ENCODE results near the gene PIEZO2. TPM values are rescaled to one million over a fixed set of nuclear protein-coding genes. Genes with fewer than 3 reads are reported as not detected.

The PIEZO2 gene
- total and polyA plus RNA-seq, 8 donors: 0.38 to 11.1 (median 3.0) TPM

DNA sequence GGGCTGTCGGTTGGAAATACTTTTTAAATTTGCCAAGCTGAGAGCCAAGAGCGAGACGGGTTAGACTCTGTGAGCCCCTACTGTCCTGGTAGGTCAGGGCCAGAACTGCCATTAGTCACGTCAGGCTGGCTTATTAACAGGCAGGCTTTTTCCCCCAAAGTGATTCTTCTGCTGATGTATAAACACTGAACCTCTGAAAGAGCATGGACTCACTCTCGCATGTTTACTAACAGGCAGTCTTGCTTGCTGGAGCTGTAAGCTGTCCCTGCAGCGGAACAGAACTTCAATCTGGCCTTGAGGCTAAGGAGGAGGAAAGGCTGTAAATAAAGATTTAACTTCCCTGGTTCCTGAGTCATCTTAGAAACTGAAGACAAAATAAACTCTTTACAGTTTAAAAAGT is 288.4 kb downstream of the PIEZO2 start:
- Histone ChIP-seq H3K4me3 (no peak overlapping the region), H3K4me1 (no peaks in the 10 kb centered on the region), H3K27ac (no peak overlapping the region), H3K9me3 (no peaks in the 10 kb centered on the region), H3K27me3 (no peaks in the 10 kb centered on the region), H3K36me3 (no peaks in the 10 kb centered on the region)
- ATAC-seq: no peak
- 68% methylated on average over 6 of the region's 6 CpGs for WGBS, 2 donors
- FAIRE-seq: no peak
- TF ChIP-seq, protein P1, sequence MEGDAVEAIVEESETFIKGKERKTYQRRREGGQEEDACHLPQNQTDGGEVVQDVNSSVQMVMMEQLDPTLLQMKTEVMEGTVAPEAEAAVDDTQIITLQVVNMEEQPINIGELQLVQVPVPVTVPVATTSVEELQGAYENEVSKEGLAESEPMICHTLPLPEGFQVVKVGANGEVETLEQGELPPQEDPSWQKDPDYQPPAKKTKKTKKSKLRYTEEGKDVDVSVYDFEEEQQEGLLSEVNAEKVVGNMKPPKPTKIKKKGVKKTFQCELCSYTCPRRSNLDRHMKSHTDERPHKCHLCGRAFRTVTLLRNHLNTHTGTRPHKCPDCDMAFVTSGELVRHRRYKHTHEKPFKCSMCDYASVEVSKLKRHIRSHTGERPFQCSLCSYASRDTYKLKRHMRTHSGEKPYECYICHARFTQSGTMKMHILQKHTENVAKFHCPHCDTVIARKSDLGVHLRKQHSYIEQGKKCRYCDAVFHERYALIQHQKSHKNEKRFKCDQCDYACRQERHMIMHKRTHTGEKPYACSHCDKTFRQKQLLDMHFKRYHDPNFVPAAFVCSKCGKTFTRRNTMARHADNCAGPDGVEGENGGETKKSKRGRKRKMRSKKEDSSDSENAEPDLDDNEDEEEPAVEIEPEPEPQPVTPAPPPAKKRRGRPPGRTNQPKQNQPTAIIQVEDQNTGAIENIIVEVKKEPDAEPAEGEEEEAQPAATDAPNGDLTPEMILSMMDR (IDR thresholded peaks at IDR 0.05): no peak
- no peak for DNase-seq
- intact Hi-C loops (cut with DNase I): no loop called here

DNA sequence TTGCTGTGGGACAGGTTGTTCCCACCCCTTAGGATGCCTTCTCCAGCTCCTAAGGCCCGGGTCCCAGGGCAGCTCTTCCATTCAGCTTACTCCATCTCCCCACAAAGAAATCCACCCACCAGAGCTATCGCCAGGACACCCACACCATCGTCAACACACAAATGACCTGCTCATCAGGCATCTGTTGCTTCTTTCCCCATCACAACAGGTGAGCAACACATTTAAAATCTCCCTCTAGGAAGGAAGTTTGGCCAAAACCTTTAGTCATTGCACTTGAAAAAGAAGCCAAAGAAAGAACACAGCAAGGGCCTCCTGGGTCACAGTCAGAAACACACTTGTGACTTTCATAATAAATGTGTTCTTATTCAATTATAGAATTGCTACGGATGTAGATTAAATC is 289.0 kb downstream of the PIEZO2 start:
- intact Hi-C loops (cut with DNase I): no loop called here
- Histone ChIP-seq H3K4me1 (no peaks in the 10 kb centered on the region), H3K9me3 (no peaks in the 10 kb centered on the region), H3K36me3 (no peaks in the 10 kb centered on the region), H3K27ac (no peak overlapping the region), H3K27me3 (no peaks in the 10 kb centered on the region), H3K4me3 (no peak overlapping the region)
- ATAC-seq (no peak), DNase-seq (no peak), FAIRE-seq (no peak)
- TF ChIP-seq, protein P1 (IDR thresholded peaks at IDR 0.05): no peak
- 73 to 79% methylated on average over 4 of the region's 4 CpGs for WGBS, 2 donors

DNA sequence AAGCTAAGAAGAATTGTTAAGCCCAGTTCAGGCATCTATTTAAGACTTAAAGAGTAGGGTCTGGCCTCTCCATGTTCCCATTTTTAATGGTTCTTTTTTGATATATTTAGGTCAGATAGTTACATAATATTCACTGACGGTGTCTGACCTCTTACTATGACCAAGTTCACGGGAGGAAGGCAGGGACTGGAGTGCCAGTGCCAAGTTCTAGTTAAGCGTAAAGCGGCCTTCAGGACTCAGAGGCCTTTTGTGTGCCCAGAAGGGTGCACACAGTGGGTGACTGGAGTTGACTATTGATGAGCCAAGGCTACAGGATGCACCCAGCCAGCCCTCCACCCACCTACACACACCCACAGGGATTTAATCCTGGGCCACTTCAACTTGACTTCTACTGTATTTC is 290.9 kb downstream of the PIEZO2 start:
- Histone ChIP-seq H3K4me1 (no peaks in the 10 kb centered on the region), H3K27me3 (no peaks in the 10 kb centered on the region), H3K9me3 (no peaks in the 10 kb centered on the region), H3K27ac (no peak overlapping the region), H3K36me3 (no peaks in the 10 kb centered on the region), H3K4me3 (no peak overlapping the region)
- intact Hi-C loops (cut with DNase I): no loop called here
- TF ChIP-seq, protein P1 (IDR thresholded peaks at IDR 0.05): no peak
- WGBS, 2 donors: 86 to 89% methylated on average over 4 of the region's 4 CpGs
- FAIRE-seq (no peak), ATAC-seq (no peak), DNase-seq (no peak)

DNA sequence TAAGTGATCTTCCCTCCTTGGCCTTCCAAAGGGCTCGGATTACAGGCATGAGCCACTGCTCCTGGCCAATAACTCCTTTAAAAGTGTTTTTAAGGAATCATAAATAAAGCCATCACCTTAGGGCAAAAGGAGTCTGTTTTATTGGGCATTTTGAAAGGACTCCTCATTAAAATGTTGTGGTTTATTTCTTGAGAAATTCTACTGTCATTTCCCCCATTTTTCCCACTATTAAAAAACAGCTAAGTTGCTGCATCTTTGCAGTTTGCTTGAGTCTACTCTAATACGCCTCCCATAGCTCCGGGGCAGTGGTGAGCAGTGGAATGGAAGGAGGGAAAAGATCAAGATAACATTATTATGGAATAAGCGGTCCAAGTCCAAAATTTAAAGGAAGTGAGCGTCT is 293.2 kb downstream of the PIEZO2 start:
- intact Hi-C loops (cut with DNase I): no loop called here
- ATAC-seq (no peak), FAIRE-seq (no peak), DNase-seq (no peak)
- H3K4me3 ChIP-seq: no peak overlapping the region
- H3K27me3 ChIP-seq: no peaks in the 10 kb centered on the region
- no peaks in the 10 kb centered on the region for H3K4me1 ChIP-seq
- no peaks in the 10 kb centered on the region for H3K36me3 ChIP-seq
- H3K9me3 ChIP-seq: no peaks in the 10 kb centered on the region
- H3K27ac ChIP-seq: no peak overlapping the region
- 67 to 74% methylated on average over 5 of the region's 5 CpGs for WGBS, 2 donors
- TF ChIP-seq, protein P1 (IDR thresholded peaks at IDR 0.05): no peak

DNA sequence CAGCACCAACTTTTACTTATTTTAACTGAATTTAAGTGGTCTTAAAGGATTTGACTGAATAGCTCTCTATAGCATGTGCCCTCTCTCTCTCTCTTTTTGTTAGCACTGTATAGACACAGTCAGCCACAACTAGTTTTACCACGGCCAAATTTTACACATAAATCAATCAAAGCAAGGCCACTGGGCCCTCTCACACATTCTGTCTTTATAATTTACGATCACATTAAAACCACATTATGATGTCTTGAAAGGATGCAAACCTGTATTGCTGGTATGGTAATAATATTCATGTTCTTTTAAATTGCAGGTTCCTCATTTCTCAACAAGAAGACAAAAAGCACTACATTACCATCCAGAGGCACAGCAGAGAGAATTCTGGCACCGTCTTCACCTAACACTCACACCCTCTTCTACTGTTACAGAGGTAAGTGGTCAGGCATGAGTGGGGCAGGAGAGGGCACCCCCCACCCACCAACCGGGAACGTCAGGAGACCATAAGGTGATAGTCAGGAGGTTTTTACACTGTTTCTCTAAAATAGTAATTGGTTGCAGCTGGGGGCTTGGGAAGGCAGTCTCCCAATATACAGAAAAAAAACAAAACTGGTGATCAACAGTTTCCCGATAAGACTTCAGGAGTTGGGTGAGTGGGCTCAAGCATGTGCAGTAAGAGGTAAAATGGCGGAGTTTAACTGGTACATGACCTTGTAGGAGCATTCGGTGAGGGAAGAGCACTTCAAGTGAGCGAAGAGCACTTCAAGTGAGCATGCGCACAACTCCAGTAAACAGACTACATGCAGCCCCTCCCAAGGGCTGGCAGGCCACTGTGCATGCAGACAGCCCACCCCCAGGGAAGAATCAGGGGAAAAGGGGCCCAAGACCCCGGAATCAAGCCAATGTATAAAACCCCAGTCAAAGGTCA is 296.7 kb downstream of the PIEZO2 start:
- TF ChIP-seq, protein P1 (IDR thresholded peaks at IDR 0.05): no peak
- no peak overlapping the region for H3K4me3 ChIP-seq
- H3K4me1 ChIP-seq: no peaks in the 10 kb centered on the region
- FAIRE-seq (no peak), ATAC-seq (no peak), DNase-seq (no peak)
- 60 to 66% methylated on average over 11 of the region's 11 CpGs for WGBS, 2 donors
- H3K36me3 ChIP-seq: no peaks in the 10 kb centered on the region
- no peaks in the 10 kb centered on the region for H3K27me3 ChIP-seq
- intact Hi-C loops (cut with DNase I): loop anchor here in 1 of 3 donors (5.0 kb wide), 1 partner anchor 300 kb away; no protein-coding TSS in a partner anchor
- no peak overlapping the region for H3K27ac ChIP-seq
- no peaks in the 10 kb centered on the region for H3K9me3 ChIP-seq
